Keratinocyte (primary cell): ENCODE results near the gene DRAP1. TPM values are rescaled to one million over a fixed set of nuclear protein-coding genes. Genes with fewer than 3 reads are reported as not detected.

ENCODE experiments used
- DNase-seq: peaks from one replicate; pipeline ENCODE4 v3.0.0-alpha.2; 2011; ENCODE audit warnings: low read depth, missing footprints, low spot score
- FAIRE-seq: peaks from 2 replicates; lab custom pipeline; 2011; peaks lifted over from hg19 to GRCh38; lab: Jason Lieb, UNC
- H2AFZ ChIP-seq: 2 replicates; pipeline ENCODE4 v1.6.0; 2012; ENCODE audit warnings: low read length, control low read depth, inconsistent platforms; ENCODE audit not compliant: control insufficient read depth
- H3K27ac ChIP-seq: 2 replicates; pipeline ENCODE4 v1.5.1; 2011; ENCODE audit warnings: low read length; ENCODE audit not compliant: control insufficient read depth, insufficient read depth
- H3K27me3 ChIP-seq: 3 replicates; pipeline ENCODE4 v1.6.0; 2011; ENCODE audit warnings: low read length; ENCODE audit not compliant: control insufficient read depth, insufficient read depth; ENCODE audit errors: extremely low read depth
- H3K36me3 ChIP-seq, 2 experiments: 2 replicates in 1 of 2; 3 replicates in 1 of 2; pipeline ENCODE4 v1.5.1; 2011; ENCODE audit warnings: low read length in 2 of 2, mild to moderate bottlenecking in 1 of 2; ENCODE audit not compliant: control insufficient read depth in 2 of 2, insufficient read depth in 2 of 2; ENCODE audit errors: extremely low read depth in 1 of 2
- H3K4me1 ChIP-seq: 3 replicates; pipeline ENCODE4 v1.5.1; 2011; ENCODE audit warnings: low read length; ENCODE audit not compliant: control insufficient read depth, insufficient read depth; ENCODE audit errors: extremely low read depth
- H3K4me2 ChIP-seq: 3 replicates; pipeline ENCODE4 v1.6.0; 2011; ENCODE audit warnings: low read depth, low read length; ENCODE audit not compliant: control insufficient read depth, insufficient read depth; ENCODE audit errors: extremely low read depth
- H3K4me3 ChIP-seq, 3 experiments: fragments of 200-600 bp in 1 of 3; sonication (generic) in 1 of 3; 2 replicates in 2 of 3; 3 replicates in 1 of 3; pipeline ENCODE4 v1.5.1; 2011 to 2016; ENCODE audit warnings: low read length in 3 of 3, mild to moderate bottlenecking in 3 of 3, control low read depth in 2 of 3, inconsistent platforms in 1 of 3, low read depth in 1 of 3, mixed read lengths in 1 of 3, mixed run types in 1 of 3, moderate library complexity in 1 of 3; ENCODE audit not compliant: control insufficient read depth in 2 of 3, insufficient read depth in 2 of 3; ENCODE audit errors: extremely low read depth in 1 of 3
- H3K79me2 ChIP-seq: 2 replicates; pipeline ENCODE4 v1.6.0; 2012; ENCODE audit warnings: low read length; ENCODE audit not compliant: control insufficient read depth, insufficient read depth
- H3K9ac ChIP-seq: 3 replicates; pipeline ENCODE4 v1.6.0; 2011; ENCODE audit warnings: low read length; ENCODE audit not compliant: control insufficient read depth, insufficient read depth; ENCODE audit errors: extremely low read depth
- H3K9me1 ChIP-seq: 3 replicates; pipeline ENCODE4 v1.6.0; 2011; ENCODE audit warnings: low read length; ENCODE audit not compliant: control insufficient read depth, insufficient read depth; ENCODE audit errors: extremely low read depth
- H3K9me3 ChIP-seq: 2 replicates; pipeline ENCODE4 v1.5.1; 2012; ENCODE audit warnings: low read depth, low read length; ENCODE audit not compliant: control insufficient read depth
- H4K20me1 ChIP-seq: 3 replicates; pipeline ENCODE4 v1.6.0; 2011; ENCODE audit warnings: low read length; ENCODE audit not compliant: control insufficient read depth, insufficient read depth; ENCODE audit errors: extremely low read depth
- CTCF ChIP-seq, 3 experiments: IDR thresholded peaks in 1 of 3; conservative IDR thresholded peaks in 1 of 3; optimal IDR thresholded peaks in 1 of 3; 2 replicates in 2 of 3; 3 replicates in 1 of 3; pipeline versions ENCODE3 to v1.5.1; 2011; ENCODE audit warnings: low read length in 3 of 3, mild to moderate bottlenecking in 3 of 3, moderate library complexity in 2 of 3, control low read depth in 1 of 3, inconsistent platforms in 1 of 3; ENCODE audit not compliant: insufficient read depth in 2 of 3; ENCODE audit errors: extremely low read depth in 1 of 3
- EZH2 ChIP-seq: IDR thresholded peaks from one replicate; pipeline ENCODE4 v1.6.1; 2012; ENCODE audit warnings: inconsistent platforms, mild to moderate bottlenecking, low read length, moderate library complexity
- dilution Hi-C: fragments of 300-500 bp; cut with MboI; formaldehyde crosslinking; loops from one replicate; pipeline ENCODE4 v1.7.0; 2020; ENCODE audit warnings: low sequenced_read_pairs; ENCODE audit not compliant: extremely low pct_ligation_motif_present
- polyA plus RNA-seq, 5 experiments: library from polyadenylated mRNA; depleted of rRNA in 3 of 5; stranded (reverse) in 3 of 5; stranded (forward) in 1 of 5; unstranded in 1 of 5; fragments of >200 nt; gene quantifications; 1 replicate in 1 of 5; 2 replicates in 3 of 5; 3 replicates in 1 of 5; pipeline versions ENCODE4 v1.2.1 to v1.2.3, GENCODE V29; 2011 to 2012; ENCODE audit warnings: missing spikeins in 2 of 5, low read depth in 1 of 5, low replicate concordance in 1 of 5

Gene DRAP1
- polyA plus RNA-seq, 1 donor (not counting 4 experiments of a cell fraction or from before 2014, with no cell fraction given), result 135 TPM

DNA sequence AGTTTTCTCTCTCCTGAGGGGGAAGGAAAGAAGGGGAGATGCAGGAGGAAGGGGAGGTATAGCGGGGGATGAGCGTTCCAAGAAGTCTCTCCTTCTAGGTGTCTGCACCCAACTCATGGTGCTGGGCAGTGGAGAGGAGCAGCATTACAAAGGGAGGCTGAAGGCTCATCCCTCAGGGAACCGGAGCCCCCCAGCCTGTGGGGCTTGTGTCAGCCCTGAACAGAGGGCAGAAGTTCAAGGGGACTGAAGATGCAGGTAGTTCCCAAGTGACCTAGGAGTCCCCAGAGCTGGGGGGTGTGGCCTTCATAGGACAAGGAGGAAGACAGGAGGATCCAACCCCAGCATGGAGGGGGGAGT lies 2.2 kb upstream of the DRAP1 start:
- H3K79me2 ChIP-seq, result peaks cover 47% of the 10 kb centered on the region
- H3K9ac ChIP-seq, result peak overlapping the region; percentile 91
- H3K27me3 ChIP-seq, result no peaks in the 10 kb centered on the region
- no peaks in the 10 kb centered on the region for H3K9me1 ChIP-seq
- no peaks in the 10 kb centered on the region for H4K20me1 ChIP-seq
- peak overlapping the region; percentile 95 for H3K27ac ChIP-seq
- H2AFZ ChIP-seq, result no peak overlapping the region
- FAIRE-seq, result no peak
- no peak for TF ChIP-seq EZH2
- TF ChIP-seq CTCF (optimal IDR thresholded peaks at IDR 0.05 in 1 of 3, IDR thresholded peaks at IDR 0.05 in 1 of 3, conservative IDR thresholded peaks at IDR 0.05 in 1 of 3; ENCODE audit: extremely low read depth in 1 of 3, insufficient read depth in 2 of 3, low read length in 3 of 3), result no peak
- H3K4me3 ChIP-seq, result peak overlapping the region in 1 of 3 experiments; percentile 66
- no peaks in the 10 kb centered on the region for H3K9me3 ChIP-seq
- H3K36me3 ChIP-seq, result peaks cover 6 to 8% of the 10 kb centered on the region in 2 experiments
- DNase-seq, result no peak
- dilution Hi-C loops, result no loop called here
- H3K4me1 ChIP-seq, result peaks cover 70% of the 10 kb centered on the region
- H3K4me2 ChIP-seq, result peak overlapping the region; percentile 73

DNA sequence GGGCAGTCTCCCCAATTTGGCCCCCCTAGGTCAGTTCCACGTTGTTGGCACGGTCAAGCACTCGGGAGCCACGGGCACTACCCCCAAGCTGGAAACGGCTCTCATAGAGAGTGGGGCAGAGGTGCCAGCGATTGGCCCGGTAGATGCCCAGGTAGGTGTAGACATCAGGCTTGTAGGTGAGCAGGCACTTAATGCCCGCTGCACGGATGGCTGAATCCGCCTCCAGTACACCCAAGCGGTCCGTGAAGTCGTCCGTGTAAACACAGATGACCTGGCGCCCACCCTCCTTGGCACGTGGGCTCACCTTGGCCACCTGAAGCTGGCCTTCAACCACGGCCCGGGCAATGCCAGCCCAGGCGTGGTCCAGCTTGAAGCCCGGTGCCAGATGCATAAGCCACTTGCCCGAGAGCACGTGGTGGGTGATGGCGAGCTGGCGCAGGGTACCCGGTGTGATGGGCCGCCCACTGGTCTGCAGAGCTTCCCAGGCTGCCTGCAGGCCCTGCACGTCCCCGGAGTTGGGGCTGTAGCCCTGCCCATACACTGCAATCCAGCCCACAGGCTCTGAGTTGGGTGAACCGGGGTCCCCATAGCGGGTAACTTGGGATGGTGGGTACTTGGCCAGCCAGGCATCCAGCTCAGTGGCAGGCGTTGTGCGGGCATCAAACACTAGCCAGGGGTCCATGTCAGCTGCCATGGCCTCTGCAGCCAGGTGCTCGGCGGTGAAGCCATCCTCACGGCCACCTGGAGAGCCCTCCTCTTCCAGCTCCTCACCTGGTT lies 1.6 kb upstream of the DRAP1 start:
- Histone ChIP-seq H3K4me1 (peaks cover 70% of the 10 kb centered on the region), H3K9ac (peak overlapping the region; percentile 91), H3K27ac (peak overlapping the region; percentile 95), H3K4me2 (peak overlapping the region; percentile 73), H3K9me3 (no peaks in the 10 kb centered on the region), H2AFZ (no peak overlapping the region), H3K36me3 (peaks cover 6 to 14% of the 10 kb centered on the region in 2 experiments), H3K79me2 (peaks cover 47% of the 10 kb centered on the region), H3K27me3 (no peaks in the 10 kb centered on the region), H3K9me1 (no peaks in the 10 kb centered on the region), H4K20me1 (no peaks in the 10 kb centered on the region), H3K4me3 (peak overlapping the region; percentile 44 to 66 (median 59))
- no peak for FAIRE-seq
- DNase-seq, result no peak
- TF ChIP-seq CTCF (optimal IDR thresholded peaks at IDR 0.05 in 1 of 3, IDR thresholded peaks at IDR 0.05 in 1 of 3, conservative IDR thresholded peaks at IDR 0.05 in 1 of 3; ENCODE audit: extremely low read depth in 1 of 3, insufficient read depth in 2 of 3, low read length in 3 of 3), result no peak
- no peak for TF ChIP-seq EZH2
- dilution Hi-C loops, result no loop called here
